HL-60 (cell line): Measurements from ENCODE around the gene OR52N5.

Experiments used
- CTCF ChIP-seq: IDR thresholded peaks from one replicate; pipeline ENCODE4 v1.5.1; 2011; ENCODE audit warnings: low read length, control low read depth, inconsistent platforms; ENCODE audit not compliant: insufficient read depth
- GABPA ChIP-seq: IDR thresholded peaks from 2 replicates; pipeline ENCODE4 v1.6.1; 2012; ENCODE audit warnings: low read depth
- POLR2AphosphoS5 ChIP-seq: IDR thresholded peaks from 2 replicates; pipeline ENCODE4 v1.6.1; 2012; ENCODE audit warnings: low read depth
- REST ChIP-seq: IDR thresholded peaks from 2 replicates; pipeline ENCODE4 v1.6.1; 2012; ENCODE audit warnings: low read depth; ENCODE audit not compliant: insufficient replicate concordance
- SPI1 ChIP-seq: IDR thresholded peaks from 2 replicates; pipeline ENCODE4 v1.6.1; 2012; ENCODE audit warnings: low read depth, mild to moderate bottlenecking, borderline replicate concordance

GRCh38 chr11:5783255-5783654 lies at the start of gene OR52N5:
- no peak for TF ChIP-seq REST
- TF ChIP-seq CTCF = no peak
- no peak for TF ChIP-seq POLR2AphosphoS5
- no peak for TF ChIP-seq GABPA
- no peak for TF ChIP-seq SPI1
